IMR-90 (cell line): Measurements from ENCODE around the gene LRIT1. TPM values are rescaled to one million over a fixed set of nuclear protein-coding genes. Genes with fewer than 3 reads are reported as not detected.

Experiments used
- ATAC-seq: fragments of 200-7000 bp; cut with Tn5 transposase; 2 replicates; pipeline ENCODE4 v1.9.1; 2020; ENCODE audit warnings: low read depth, mild to moderate bottlenecking, moderate library complexity
- BruUV-seq: library from RNA; stranded (reverse); fragments of 400-500 nt; replicated peaks from 2 replicates; lab custom pipeline; 2021; lab: Mats Ljungman, UMichigan
- CTCF ChIA-PET: fragments of 300-600 bp; formaldehyde crosslinking; extraction: SDS; loops from one replicate; lab custom pipeline; 2021; ENCODE audit warnings: antibody characterized with exemption; lab: Yijun Ruan, JAX
- POLR2A ChIA-PET: fragments of 300-600 bp; sonication (Branson Sonifier 250); formaldehyde crosslinking; loops from one replicate; lab custom pipeline; 2022; ENCODE audit warnings: antibody characterized with exemption; ENCODE audit not compliant: unreplicated experiment; lab: Charles Lee
- DNase-seq: peaks from one replicate; pipeline ENCODE4 v3.0.0; 2013
- H2AFZ ChIP-seq: replicated peaks from 2 replicates; pipeline ENCODE3; 2013; ENCODE audit warnings: low read length, mild to moderate bottlenecking; ENCODE audit not compliant: poor library complexity
- H2AK5ac ChIP-seq: 2 replicates; pipeline ENCODE4 v1.6.1; 2013; ENCODE audit warnings: low read depth, low read length, inconsistent platforms
- H2AK9ac ChIP-seq: replicated peaks from 2 replicates; pipeline ENCODE3; 2013; ENCODE audit warnings: mild to moderate bottlenecking, low read depth, low read length, moderate library complexity; ENCODE audit not compliant: poor library complexity
- H2BK120ac ChIP-seq: 2 replicates; pipeline ENCODE4 v1.6.1; 2013; ENCODE audit warnings: low read depth, low read length, inconsistent platforms
- H2BK15ac ChIP-seq: 3 replicates; pipeline ENCODE4 v1.6.1; 2013; ENCODE audit warnings: low read depth, low read length, inconsistent platforms
- H2BK20ac ChIP-seq: 2 replicates; pipeline ENCODE4 v1.6.1; 2013; ENCODE audit warnings: low read depth, mild to moderate bottlenecking, inconsistent platforms, low read length, moderate library complexity
- H2BK5ac ChIP-seq: 2 replicates; pipeline ENCODE4 v1.6.1; 2013; ENCODE audit warnings: mild to moderate bottlenecking, low read depth, low read length, inconsistent platforms; ENCODE audit not compliant: poor library complexity, severe bottlenecking
- H3K14ac ChIP-seq: replicated peaks from 2 replicates; pipeline ENCODE4 v1.6.1; 2013; ENCODE audit warnings: low read depth, low read length, inconsistent platforms
- H3K18ac ChIP-seq: 2 replicates; pipeline ENCODE4 v1.6.1; 2013; ENCODE audit warnings: low read depth, low read length, control low read depth
- H3K23ac ChIP-seq: 2 replicates; pipeline ENCODE4 v1.6.1; 2013; ENCODE audit warnings: low read depth, low read length, inconsistent platforms
- H3K27ac ChIP-seq: 2 replicates; pipeline ENCODE4 v1.5.1; 2013; ENCODE audit warnings: mild to moderate bottlenecking, control low read depth, low read length; ENCODE audit not compliant: insufficient read depth
- H3K27me3 ChIP-seq: 2 replicates; pipeline ENCODE4 v1.6.1; 2013; ENCODE audit warnings: low read length; ENCODE audit not compliant: control insufficient read depth, insufficient read depth
- H3K36me3 ChIP-seq: 2 replicates; pipeline ENCODE4 v1.6.1; 2013; ENCODE audit warnings: low read length, mixed read lengths; ENCODE audit not compliant: control insufficient read depth, insufficient read depth
- H3K4ac ChIP-seq: 2 replicates; pipeline ENCODE4 v1.6.1; 2013; ENCODE audit warnings: low read depth, low read length, inconsistent platforms
- H3K4me1 ChIP-seq: 2 replicates; pipeline ENCODE4 v1.6.1; 2013; ENCODE audit warnings: low read length, mixed read lengths; ENCODE audit not compliant: control insufficient read depth, insufficient read depth
- H3K4me2 ChIP-seq: 2 replicates; pipeline ENCODE4 v1.6.1; 2013; ENCODE audit warnings: low read depth, mild to moderate bottlenecking, control low read depth, low read length, moderate library complexity
- H3K4me3 ChIP-seq: 2 replicates; pipeline ENCODE4 v1.5.1; 2013; ENCODE audit warnings: low read depth, mild to moderate bottlenecking, control low read depth, low read length, moderate library complexity; ENCODE audit not compliant: insufficient read depth
- H3K56ac ChIP-seq: 2 replicates; pipeline ENCODE4 v1.6.1; 2013; ENCODE audit warnings: low read length, inconsistent platforms; ENCODE audit not compliant: insufficient read depth; ENCODE audit errors: extremely low read depth
- H3K79me1 ChIP-seq, 2 experiments: 2 replicates each; pipeline ENCODE4 v1.6.1; 2013; ENCODE audit warnings: low read length in 2 of 2, inconsistent platforms in 1 of 2, low read depth in 1 of 2
- H3K9ac ChIP-seq: 2 replicates; pipeline ENCODE4 v1.6.1; 2013; ENCODE audit warnings: low read depth, low read length, control low read depth
- H3K9me1 ChIP-seq: 2 replicates; pipeline ENCODE4 v1.6.1; 2013; ENCODE audit warnings: low read length, inconsistent platforms; ENCODE audit not compliant: insufficient read depth
- H3K9me3 ChIP-seq: 2 replicates; pipeline ENCODE4 v1.6.1; 2013; ENCODE audit warnings: low read length; ENCODE audit not compliant: control insufficient read depth, insufficient read depth
- H4K20me1 ChIP-seq: 2 replicates; pipeline ENCODE4 v1.6.1; 2013; ENCODE audit warnings: low read length, inconsistent platforms; ENCODE audit not compliant: insufficient read depth
- H4K5ac ChIP-seq: 2 replicates; pipeline ENCODE4 v1.6.1; 2013; ENCODE audit warnings: mild to moderate bottlenecking, low read depth, low read length, control low read depth
- H4K8ac ChIP-seq, 2 experiments: 2 replicates each; pipeline ENCODE4 v1.6.1; 2013; ENCODE audit warnings: low read depth in 2 of 2, low read length in 2 of 2, control low read depth in 1 of 2, inconsistent platforms in 1 of 2
- H4K91ac ChIP-seq: 2 replicates; pipeline ENCODE4 v1.6.1; 2013; ENCODE audit warnings: low read depth, low read length, inconsistent platforms; ENCODE audit not compliant: insufficient read depth
- BHLHE40 ChIP-seq: fragments of 150-350 bp; IDR thresholded peaks from 2 replicates; pipeline ENCODE4 v1.6.1; 2016; ENCODE audit warnings: mild to moderate bottlenecking, low read depth, low read length
- CEBPB ChIP-seq: IDR thresholded peaks from 2 replicates; pipeline ENCODE4 v1.6.1; 2012; ENCODE audit warnings: low read depth, low read length, improper control_type of control experiment
- CHD1 ChIP-seq: IDR thresholded peaks from 2 replicates; pipeline ENCODE4 v1.6.1; 2012; ENCODE audit warnings: low read depth, low read length, improper control_type of control experiment
- CTCF ChIP-seq: conservative IDR thresholded peaks from 2 replicates; pipeline ENCODE4 v1.5.1; 2012; ENCODE audit warnings: mild to moderate bottlenecking, low read depth, low read length, improper control_type of control experiment
- ELK1 ChIP-seq: fragments of 150-350 bp; IDR thresholded peaks from 2 replicates; pipeline ENCODE4 v1.6.1; 2016; ENCODE audit warnings: low read depth, mild to moderate bottlenecking, low read length, moderate library complexity, borderline replicate concordance
- FOS ChIP-seq: fragments of 150-350 bp; IDR thresholded peaks from 2 replicates; pipeline ENCODE4 v1.6.1; 2016; ENCODE audit warnings: low read depth, low read length
- MAFK ChIP-seq: IDR thresholded peaks from 2 replicates; pipeline ENCODE4 v1.6.1; 2012; ENCODE audit warnings: low read depth, low read length, improper control_type of control experiment
- MAZ ChIP-seq: IDR thresholded peaks from 2 replicates; pipeline ENCODE4 v1.6.1; 2012; ENCODE audit warnings: low read depth, mild to moderate bottlenecking, low read length, improper control_type of control experiment, moderate library complexity, borderline replicate concordance
- MXI1 ChIP-seq: IDR thresholded peaks from 2 replicates; pipeline ENCODE4 v1.6.1; 2012; ENCODE audit warnings: low read depth, mild to moderate bottlenecking, low read length, moderate library complexity, borderline replicate concordance
- NFE2L2 ChIP-seq: fragments of 150-350 bp; IDR thresholded peaks from 2 replicates; pipeline ENCODE4 v1.6.1; 2016; ENCODE audit warnings: low read depth, mild to moderate bottlenecking, low read length
- POLR2A ChIP-seq: IDR thresholded peaks from 2 replicates; pipeline ENCODE4 v1.6.1; 2012; ENCODE audit warnings: mild to moderate bottlenecking, low read depth, low read length
- RAD21 ChIP-seq: IDR thresholded peaks from 2 replicates; pipeline ENCODE4 v1.6.1; 2012; ENCODE audit warnings: low read length, improper control_type of control experiment
- RCOR1 ChIP-seq: IDR thresholded peaks from 2 replicates; pipeline ENCODE4 v1.6.1; 2012; ENCODE audit warnings: mild to moderate bottlenecking, low read length, improper control_type of control experiment; ENCODE audit not compliant: insufficient replicate concordance
- RFX5 ChIP-seq: IDR thresholded peaks from 2 replicates; pipeline ENCODE4 v1.8.0; 2012; ENCODE audit warnings: low read depth, mild to moderate bottlenecking, low read length, moderate library complexity
- SMC3 ChIP-seq: fragments of 150-350 bp; IDR thresholded peaks from 2 replicates; pipeline ENCODE4 v1.6.1; 2016; ENCODE audit warnings: low read depth, mild to moderate bottlenecking, antibody characterized with exemption, low read length, moderate library complexity
- USF2 ChIP-seq: fragments of 150-350 bp; IDR thresholded peaks from 2 replicates; pipeline ENCODE4 v1.6.1; 2017; ENCODE audit warnings: mild to moderate bottlenecking, antibody characterized with exemption, low read length, low read depth
- WGBS, 2 experiments: methylation state at CpG; one replicate each; pipeline versions ENCODE4 v1.1.5 to v1.1.7; 2013; ENCODE audit warnings: missing lambda C conversion rate in 2 of 2; ENCODE audit not compliant: insufficient read length in 1 of 2; ENCODE audit errors: extremely low coverage in 2 of 2; 5-methylcytosine and 5-hydroxymethylcytosine counted together
- dilution Hi-C: fragments of 300-500 bp; cut with HindIII; formaldehyde crosslinking; loops from one replicate; pipeline ENCODE4 v1.14.3; 2018; ENCODE audit warnings: low sequenced_read_pairs; ENCODE audit not compliant: unreplicated experiment
- in situ Hi-C: fragments of 300-500 bp; cut with MboI; formaldehyde crosslinking; loops from 3 replicates; pipeline ENCODE4 v1.14.3; 2019; ENCODE audit warnings: low sequenced_read_pairs, inconsistent platforms, mixed read lengths
- intact Hi-C: fragments of 100-400 bp; cut with micrococcal nuclease; formaldehyde crosslinking; loops from 2 replicates; pipeline ENCODE4 v1.10.0; 2022
- polyA plus RNA-seq, 3 experiments: library from polyadenylated mRNA; depleted of rRNA; stranded (reverse); fragments of >200 nt; gene quantifications; 2 replicates each; pipeline ENCODE4 v1.2.3, GENCODE V29; 2012; ENCODE audit warnings: low replicate concordance in 1 of 3
- total RNA-seq: library from RNA; depleted of rRNA; stranded (reverse); fragments of >200 nt; gene quantifications from 2 replicates; pipeline ENCODE4 v1.2.3, GENCODE V29; 2012

Gene LRIT1
- total and polyA plus RNA-seq, 2 of the 4 experiments (the other 2 are of a cell fraction): not detected

- H3K9me3 ChIP-seq: no peaks in the 10 kb centered on the region
- H3K36me3 ChIP-seq: no peaks in the 10 kb centered on the region
- H3K4ac ChIP-seq: no peak overlapping the region
- peaks cover 2% of the 10 kb centered on the region; the same call in 1 of the 2 replicates for H3K4me1 ChIP-seq
- CTCF ChIA-PET: interaction anchor here (0.6 kb wide), 1 partner anchor 443 kb away, joined by 3 read pairs; no protein-coding TSS in a partner anchor
- no TSS peak for BruUV-seq
- H2AFZ ChIP-seq: no peak overlapping the region
- dilution Hi-C loops: no loop called here
- no CpG with 5 or more reads among the region's 5 CpGs for WGBS, 2 experiments
- H4K20me1 ChIP-seq: no peaks in the 10 kb centered on the region
- no peak for ATAC-seq
- H3K9ac ChIP-seq: no peak overlapping the region
- no peak overlapping the region for H4K8ac ChIP-seq
- no peak overlapping the region for H2AK5ac ChIP-seq
- H3K27me3 ChIP-seq: peaks cover 48% of the 10 kb centered on the region
- H3K27ac ChIP-seq: no peak overlapping the region
- H3K56ac ChIP-seq: no peak overlapping the region
- no peak overlapping the region for H4K5ac ChIP-seq
- H3K4me2 ChIP-seq: no peak overlapping the region
- intact Hi-C loops: no loop called here
- H3K14ac ChIP-seq: no peak overlapping the region
- no peak overlapping the region for H4K91ac ChIP-seq
- in situ Hi-C loops: no loop called here
- H2BK5ac ChIP-seq: no peak overlapping the region
- TF ChIP-seq RCOR1: no peak
- no peak for TF ChIP-seq MAZ
- TF ChIP-seq BHLHE40: no peak
- no peak for TF ChIP-seq POLR2A
- no peak for TF ChIP-seq CEBPB
- no peak for TF ChIP-seq ELK1
- no peak for TF ChIP-seq USF2
- no peak for TF ChIP-seq RAD21
- no peak for TF ChIP-seq RFX5
- TF ChIP-seq CHD1: no peak
- no peak for TF ChIP-seq SMC3
- no peak for TF ChIP-seq CTCF
- no peak for TF ChIP-seq NFE2L2
- no peak for TF ChIP-seq MAFK
- TF ChIP-seq MXI1: no peak
- TF ChIP-seq FOS: no peak
- no peaks in the 10 kb centered on the region for H3K79me1 ChIP-seq
- no peak overlapping the region for H3K18ac ChIP-seq
- no peak overlapping the region for H2BK20ac ChIP-seq
- no peak overlapping the region for H3K4me3 ChIP-seq
- no peak overlapping the region for H2BK15ac ChIP-seq
- H2BK120ac ChIP-seq: no peak overlapping the region
- POLR2A ChIA-PET: no interaction called here
- H2AK9ac ChIP-seq: no peak overlapping the region
- no peak overlapping the region for H3K23ac ChIP-seq
- no peak for DNase-seq
- no peaks in the 10 kb centered on the region for H3K9me1 ChIP-seq
These were observed 43.7 kb downstream of the LRIT1 start for GRCh38 chr10:84197643-84198042.
